Measurements from ENCODE around the gene DGKI. TPM values are rescaled to one million over a fixed set of nuclear protein-coding genes. Genes with fewer than 3 reads are reported as not detected.

Gene DGKI
- total RNA-seq, 1 donor = under 0.01 TPM

DNA sequence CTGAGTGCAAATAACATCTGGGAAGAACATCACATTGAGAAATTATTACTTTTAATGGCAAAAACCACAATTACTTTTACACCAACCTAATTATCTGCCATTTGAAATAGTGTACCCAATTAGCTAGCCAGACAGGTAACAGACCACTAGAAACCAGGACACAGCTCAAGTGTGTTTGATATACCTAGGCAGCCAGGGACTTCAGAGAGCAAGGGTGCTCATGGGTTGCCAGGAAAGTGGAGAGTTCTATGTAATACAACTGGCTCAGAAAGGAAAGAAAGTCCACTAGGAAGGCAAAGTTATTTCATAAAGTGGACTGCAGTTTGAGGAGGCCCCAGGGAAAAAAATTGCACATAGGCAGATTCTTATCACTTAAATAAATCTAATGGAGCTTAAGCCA, 453.2 kb downstream of the DGKI start:
- no peak for DNase-seq (ENCODE audit: low read depth in 2 of 3, low spot score in 2 of 3)

DNA sequence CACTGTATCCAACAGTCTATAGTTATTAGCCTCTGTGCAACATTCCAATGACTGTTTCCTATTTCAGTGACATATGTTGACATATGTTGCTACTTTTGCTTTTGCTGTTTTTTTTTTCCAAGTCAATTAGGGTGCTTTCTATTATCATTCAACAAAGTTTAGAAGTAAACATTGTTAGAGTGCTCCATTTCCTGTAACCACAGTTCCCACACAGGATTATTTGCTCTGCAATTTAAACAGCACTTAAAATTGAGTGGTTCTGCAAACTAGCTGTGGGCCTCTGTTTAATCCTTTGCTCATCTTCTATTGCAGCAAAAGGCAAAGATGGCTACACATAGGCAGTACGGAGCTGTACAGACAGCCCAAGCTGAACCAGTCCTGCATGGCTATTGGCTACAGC, 456.7 kb downstream of the DGKI start:
- DNase-seq (ENCODE audit: low read depth in 2 of 3, low spot score in 2 of 3) = no peak

DNA sequence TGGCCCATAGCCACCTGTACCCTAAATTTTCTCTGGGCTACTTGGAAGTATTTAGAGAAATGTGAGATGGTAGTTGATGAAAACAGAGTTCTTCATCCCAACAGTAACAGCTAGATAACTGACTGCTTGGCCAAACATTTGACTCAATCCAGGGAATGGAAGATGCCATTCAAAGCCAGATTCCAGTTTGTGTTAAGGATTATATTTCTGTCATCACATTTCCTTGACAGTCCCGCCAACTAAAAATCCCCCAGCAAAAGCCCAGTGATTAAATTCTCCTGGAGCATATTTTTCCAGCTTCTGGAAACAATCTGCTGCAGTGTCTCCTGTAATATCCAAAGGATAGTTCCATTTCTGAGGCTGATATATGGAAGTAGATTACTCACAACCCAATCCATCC, 457.9 kb downstream of the DGKI start:
- DNase-seq (ENCODE audit: low read depth in 2 of 3, low spot score in 2 of 3) = no peak

DNA sequence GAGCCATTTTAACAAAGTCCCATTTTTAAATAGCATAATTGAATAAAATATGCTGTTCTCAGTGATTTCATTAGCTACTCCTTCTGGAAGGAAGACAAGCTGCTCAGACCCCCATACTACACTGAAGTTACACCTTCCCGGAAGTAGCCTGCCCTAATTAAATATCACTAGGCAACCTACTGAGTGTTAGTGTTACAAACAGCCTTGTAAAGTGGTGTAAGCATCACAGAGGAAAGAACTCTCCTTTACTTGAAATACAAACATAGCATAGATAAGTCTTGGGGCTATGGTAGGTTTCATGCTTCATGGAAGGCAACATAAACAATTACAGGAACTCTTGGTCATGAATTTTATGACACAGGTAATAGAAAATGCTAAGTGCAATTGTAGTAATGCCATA, 459.8 kb downstream of the DGKI start:
- DNase-seq (ENCODE audit: low read depth in 2 of 3, low spot score in 2 of 3) = no peak

DNA sequence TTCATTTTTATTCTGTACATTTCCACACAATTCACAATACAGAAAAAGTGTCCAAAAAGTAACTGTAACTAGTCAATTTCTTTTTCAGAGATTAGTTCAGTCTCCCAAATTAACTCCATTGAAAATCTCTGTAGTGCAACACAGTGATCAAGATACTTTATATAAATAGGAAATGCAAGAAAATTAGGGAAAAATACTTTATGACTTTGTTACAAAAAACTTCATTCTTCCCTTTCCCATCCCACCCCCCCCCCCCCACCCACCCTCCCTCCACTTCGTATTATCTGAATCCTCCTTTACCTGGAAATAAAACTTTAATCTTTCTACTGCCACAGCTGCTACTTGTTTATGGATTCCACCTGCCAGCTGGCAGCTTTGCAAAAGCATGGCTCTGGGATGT, 465.7 kb downstream of the DGKI start:
- DNase-seq (ENCODE audit: low read depth in 2 of 3, low spot score in 2 of 3) = no peak

DNA sequence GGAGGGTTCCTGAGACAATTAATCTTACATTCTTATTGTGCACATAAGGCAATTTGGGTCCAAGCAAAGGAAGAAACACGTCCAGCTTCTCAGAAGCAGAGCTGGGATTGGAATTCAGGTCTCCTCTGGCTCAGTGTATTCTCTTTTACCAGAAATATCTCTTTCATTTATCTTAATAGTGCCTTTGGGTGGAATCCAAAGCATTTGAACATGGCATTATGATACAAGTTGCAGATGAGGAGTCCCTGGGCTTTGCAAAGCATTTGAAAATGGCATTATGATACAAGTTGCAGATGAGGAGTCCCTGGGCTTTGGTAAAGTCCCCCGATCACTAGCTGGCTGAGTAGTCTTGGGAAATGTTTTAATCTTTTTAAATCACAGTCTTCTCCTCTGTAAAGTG, 473.3 kb downstream of the DGKI start:
- no peak for DNase-seq (ENCODE audit: low read depth in 2 of 3, low spot score in 2 of 3)

DNA sequence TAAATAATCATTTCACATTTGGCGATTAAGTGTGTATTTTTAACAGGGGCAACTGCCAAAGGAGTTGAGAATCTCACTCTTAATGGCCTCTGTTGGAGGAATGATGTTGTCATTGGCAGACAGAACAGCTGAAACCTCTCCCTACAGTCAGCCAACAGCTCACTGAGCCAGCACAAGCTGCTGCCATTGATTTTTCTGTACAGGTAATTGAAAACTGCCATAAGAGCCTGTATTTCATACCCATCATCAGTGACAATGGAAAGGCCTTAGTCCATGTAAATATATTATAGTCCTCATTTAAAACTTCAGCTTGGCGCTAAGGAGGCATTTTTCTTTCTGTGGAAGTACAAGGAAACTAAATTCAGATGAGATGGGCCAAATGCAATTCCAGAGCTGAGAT, 475.2 kb downstream of the DGKI start:
- DNase-seq (ENCODE audit: low read depth in 2 of 3, low spot score in 2 of 3) = no peak

DNA sequence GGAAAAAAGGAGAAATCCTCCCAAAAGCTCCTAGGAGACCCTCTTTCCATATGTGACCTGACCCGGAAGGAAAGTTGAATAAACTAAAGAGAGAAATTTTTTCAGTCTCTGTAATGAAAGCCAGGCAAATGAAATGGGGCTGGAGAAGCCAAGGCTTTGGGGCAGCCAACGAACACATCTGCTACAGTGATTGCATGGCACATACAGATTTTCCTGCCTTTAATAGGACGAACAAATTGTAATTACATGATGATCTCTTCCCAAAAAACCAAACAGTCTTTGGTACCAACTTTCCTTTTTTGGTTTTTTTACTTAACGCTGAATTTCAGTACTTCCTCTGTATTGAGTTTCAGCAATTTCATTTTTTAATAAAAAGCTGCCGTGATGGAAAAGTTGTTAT, 479.8 kb downstream of the DGKI start:
- no peak for DNase-seq (ENCODE audit: low read depth in 2 of 3, low spot score in 2 of 3)

DNA sequence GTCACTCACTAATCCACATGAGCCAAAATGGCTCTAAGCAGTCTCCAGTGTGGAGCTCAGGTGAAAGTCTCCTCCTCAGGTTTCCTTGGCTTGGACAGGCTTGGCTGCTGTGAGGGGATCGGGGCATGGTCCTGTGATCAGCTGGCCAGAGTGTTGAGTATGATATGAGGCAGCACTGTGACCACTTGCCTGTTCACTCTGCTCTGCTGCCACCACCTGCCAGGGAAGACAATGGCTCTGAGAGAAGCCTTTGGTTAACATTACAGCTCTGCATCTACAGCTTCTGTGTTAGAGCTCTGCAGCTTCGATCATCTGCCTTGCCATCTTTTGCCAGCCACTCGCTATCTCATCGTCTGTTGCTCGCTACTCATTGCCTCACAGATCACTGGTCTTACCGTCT, 483.1 kb downstream of the DGKI start:
- DNase-seq (ENCODE audit: low read depth in 2 of 3, low spot score in 2 of 3) = no peak

DNA sequence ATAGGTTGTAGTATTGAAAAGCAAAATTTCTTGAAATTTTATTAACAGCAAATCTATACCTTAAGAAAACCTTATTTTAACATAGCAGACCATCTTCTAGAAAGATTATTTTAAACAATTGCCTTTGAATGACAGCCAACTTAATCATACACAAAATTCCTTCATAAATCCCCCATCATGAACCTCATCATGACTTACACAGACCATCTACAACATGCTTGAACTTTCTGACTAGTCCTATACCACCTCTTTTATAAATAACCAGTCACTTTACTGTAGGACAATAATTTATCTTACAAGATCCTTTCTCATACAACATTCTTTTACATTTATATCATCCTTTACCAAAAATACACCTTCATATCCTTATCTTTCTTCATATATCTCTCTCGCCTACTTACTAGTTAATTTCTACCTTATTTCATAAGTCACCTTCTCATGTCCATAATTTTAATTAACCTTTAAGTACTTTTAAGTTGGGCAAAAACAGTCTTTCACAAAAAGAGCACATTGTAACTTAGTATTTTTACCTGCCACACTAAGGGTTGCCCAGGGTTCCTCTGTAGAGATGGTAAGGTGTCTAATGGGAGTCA, 486.6 kb downstream of the DGKI start:
- DNase-seq (ENCODE audit: low read depth in 2 of 3, low spot score in 2 of 3) = no peak

DNA sequence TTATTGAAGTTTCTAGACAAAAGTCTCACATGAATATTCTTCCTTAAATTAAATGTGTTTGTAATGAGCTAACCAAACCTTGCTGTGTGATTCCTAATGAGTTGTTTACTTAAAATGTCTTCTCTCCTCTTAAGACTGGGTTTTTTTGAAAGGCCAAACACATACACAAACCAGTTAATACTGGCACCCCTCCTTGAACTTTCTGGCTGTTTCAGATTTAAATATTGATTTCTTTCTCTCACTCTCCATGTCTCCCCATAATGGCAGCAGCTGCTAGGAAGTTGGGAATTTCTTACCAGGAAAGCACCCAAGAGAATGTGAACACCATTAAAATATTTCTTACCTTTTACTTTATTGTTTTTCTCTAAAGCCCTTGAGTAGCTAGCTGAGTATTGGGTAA, 491.8 kb downstream of the DGKI start:
- no peak for DNase-seq (ENCODE audit: low read depth in 2 of 3, low spot score in 2 of 3)

DNA sequence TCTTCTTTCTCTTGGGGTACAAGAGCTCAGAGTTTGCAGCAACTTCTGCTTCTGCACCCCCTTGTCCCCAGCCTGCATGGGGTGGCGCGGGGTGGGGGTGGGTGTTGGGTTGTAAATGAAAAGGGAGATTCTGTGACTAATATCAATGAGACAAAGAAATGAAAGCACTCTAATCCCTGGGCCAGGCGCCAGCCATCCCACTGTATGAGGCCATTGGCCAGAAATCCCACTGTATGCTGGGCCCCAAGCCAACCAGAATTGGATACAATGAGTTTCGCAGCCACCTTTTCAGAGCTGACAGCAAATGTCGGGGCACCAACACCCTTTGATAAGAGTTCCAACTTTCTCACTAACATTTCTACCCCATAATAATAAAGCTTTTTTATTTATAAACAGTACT, 492.4 kb downstream of the DGKI start:
- DNase-seq (ENCODE audit: low read depth in 2 of 3, low spot score in 2 of 3) = no peak

DNA sequence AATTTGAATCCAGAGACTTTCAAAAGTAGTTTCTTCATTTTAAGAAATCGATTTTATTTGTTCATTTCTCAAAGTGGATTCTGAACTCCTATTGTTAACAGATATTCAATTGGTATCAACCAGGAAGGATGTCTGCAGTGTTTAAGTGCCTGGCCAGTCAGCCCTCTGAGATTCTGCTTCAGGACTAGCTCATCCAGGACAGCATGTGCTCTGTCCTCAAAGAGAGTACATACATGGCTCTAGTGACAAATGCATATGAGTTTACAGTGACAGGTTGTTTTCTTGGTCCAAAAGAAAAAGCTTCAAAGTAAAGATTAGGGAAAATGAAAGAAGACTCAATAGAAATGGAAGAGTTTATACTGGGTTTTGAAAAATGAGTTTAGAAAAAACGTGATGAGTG, 494.8 kb downstream of the DGKI start:
- no peak for DNase-seq (ENCODE audit: low read depth in 2 of 3, low spot score in 2 of 3)

DNA sequence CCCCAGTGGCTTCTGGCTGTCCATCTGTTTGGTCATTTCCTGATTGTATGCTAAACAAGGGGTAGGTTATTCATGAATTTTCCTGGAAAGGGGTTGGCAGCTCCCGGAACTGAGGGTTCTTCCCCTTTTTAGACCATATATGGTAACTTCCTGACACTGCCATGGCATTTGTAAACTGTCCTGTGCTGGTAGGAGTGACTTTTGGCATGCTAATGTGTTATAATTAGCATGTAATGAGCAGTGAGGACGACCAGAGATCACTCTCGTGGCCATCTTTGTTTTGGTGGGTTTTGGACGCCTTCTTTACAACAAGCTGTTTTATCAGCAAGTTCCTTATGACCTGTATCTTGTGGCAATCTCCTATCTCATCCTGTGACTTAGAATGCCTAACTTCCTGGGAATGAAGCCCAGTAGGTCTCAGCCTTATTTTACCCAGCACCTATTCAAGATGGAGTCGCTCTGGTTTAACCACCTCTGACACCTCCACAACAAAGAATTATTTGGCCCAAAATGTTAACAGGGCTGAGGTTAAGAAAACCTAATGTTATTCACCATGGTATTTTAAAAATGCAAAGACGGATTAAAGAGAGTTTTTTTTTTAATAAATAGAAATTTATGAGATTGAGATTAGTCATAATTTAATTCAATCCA, 500.9 kb downstream of the DGKI start:
- no peak for DNase-seq (ENCODE audit: low read depth in 2 of 3, low spot score in 2 of 3)

DNA sequence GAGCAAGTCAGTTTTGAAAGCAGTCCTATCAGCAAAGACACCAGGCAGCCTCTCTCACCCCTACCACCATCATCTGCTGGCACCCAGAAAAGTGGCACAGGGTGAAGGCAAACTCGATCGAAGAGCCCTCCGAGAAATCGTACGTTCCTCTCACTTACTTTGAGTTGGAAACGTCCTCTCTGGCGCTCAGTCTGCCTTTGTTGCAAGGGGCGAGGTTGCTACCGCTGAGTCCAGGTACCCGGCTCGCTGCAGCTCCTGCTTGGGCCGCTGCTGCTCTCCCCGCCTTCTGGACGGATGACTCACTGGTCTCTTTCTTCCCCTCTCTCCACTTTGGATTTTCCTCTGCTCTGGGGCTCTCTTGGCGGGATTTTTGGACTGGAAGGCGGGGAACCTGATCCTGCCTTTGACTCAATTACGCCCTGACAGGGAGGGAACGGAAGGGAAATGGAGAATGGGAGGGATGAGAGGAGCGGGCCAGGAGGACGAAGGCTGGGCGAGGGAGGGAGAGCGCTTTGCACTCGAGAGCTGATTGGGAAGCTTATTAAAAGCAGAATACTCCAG, 503.4 kb downstream of the DGKI start, which contains the start of gene PTN:
Gene PTN, minus strand, starts transcription at position 453 of the 561 bp plus-strand sequence. CDS start 88,760 bp downstream, outside the sequence.
- no peak for DNase-seq (ENCODE audit: low read depth in 2 of 3, low spot score in 2 of 3)

DNA sequence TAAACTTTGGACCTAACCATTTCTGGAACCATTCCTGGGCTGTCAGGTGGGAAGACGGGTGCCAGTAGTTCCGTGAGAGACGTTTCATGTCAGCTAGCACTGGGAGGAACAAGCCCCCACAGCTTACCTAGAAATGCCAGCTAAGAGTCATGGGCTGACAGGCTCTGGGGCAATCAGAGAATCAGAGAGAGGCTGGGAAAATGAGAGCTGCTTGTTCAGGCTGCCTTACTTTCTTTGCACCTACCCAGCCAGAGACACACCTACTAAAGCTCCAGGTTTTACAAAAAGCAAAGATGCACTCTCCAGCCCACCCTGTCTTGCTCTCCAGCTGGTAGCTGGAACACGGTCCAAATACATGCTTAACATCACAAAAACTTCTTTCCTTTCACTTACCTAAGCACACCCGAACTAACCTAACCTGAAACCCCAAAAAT, 503.9 kb downstream of the DGKI start:
- no peak for DNase-seq (ENCODE audit: low read depth in 2 of 3, low spot score in 2 of 3)

DNA sequence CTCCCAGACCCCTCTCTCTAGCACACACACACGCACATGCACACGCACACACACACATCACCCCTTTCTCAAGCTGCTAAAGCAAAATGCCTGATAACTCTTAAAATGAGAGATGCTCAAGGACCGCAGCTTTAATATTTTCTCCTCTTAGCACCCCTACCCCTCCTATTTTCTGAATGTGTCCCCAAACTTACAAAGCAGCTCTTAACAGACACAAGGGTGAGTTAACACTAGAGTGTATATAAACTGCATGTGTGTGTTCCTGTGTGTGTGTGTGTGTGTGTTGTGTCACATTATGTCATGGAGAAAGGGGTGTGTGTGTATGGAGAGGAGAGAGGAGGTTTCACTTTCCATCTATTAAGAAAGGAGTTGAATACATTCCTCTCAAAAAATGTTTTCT, 504.5 kb downstream of the DGKI start:
- no peak for DNase-seq (ENCODE audit: low read depth in 2 of 3, low spot score in 2 of 3)

DNA sequence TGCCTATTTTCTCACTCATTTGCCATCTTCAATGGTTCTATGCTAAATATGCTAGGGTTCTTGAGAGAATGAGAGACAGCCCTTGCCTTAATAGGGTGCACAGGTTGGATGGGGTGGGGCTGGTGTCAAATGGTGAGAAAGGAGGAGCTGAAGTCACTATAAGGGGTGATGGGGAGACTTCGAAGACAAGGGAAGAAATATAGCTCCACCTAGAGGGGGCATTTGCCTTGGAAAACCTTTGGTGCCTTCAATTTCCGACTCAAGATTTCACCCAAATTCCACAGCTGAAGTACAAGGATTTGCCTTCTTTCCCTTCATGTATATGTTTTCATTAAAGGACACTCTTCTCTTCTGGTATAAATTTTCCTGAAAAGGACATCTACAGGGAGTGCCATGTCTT, 508.9 kb downstream of the DGKI start:
- no peak for DNase-seq (ENCODE audit: low read depth in 2 of 3, low spot score in 2 of 3)

DNA sequence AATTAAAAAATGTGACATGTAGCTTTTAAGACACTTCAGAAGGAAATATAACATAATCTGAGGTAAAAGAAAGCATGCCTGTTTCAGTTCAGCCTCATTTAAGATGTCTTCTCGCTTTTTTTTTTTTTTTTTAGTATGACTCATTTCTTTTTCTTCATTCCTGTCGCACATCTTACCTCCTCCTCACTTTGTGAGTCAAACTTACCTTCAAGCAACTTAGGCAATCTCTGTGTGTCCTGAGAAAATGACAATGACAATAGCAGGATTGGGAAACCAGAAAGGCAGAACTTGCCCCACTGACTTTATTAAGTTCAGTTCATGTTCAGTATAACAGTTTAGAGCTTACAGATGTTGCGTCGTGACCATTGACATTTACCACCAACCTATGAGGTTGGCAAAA, 511.0 kb downstream of the DGKI start:
- DNase-seq (ENCODE audit: low read depth in 2 of 3, low spot score in 2 of 3) = no peak

DNA sequence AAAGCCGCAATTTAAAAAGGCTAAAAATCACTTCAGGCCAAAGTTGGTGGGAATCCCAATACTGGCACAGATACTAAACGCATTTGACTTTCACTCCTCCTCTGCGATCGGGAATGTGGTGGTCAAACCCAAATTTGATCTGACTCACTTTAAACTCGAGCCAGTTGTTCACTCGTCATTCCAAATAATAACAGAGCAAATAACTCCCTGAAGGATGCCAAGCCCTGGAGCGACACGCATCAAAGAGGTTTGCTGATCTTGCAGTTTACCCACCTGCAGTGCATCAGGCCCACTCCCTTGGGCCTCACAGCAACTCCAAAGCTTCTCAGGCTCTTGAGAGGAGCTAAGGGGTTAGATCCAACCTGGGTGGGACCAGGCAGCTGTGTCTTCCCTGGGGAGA, 515.4 kb downstream of the DGKI start:
- DNase-seq (ENCODE audit: low read depth in 2 of 3, low spot score in 2 of 3) = no peak

All from hematopoietic multipotent progenitor cell (in vitro differentiated cells).